Activated CD8-positive, alpha-beta memory T cell treated with anti-CD3 and anti-CD28 coated beads, Interleukin-2, amount 10 ng/mL, durations not matched to agents 7 days and 5 days (primary cell): ENCODE measurements around the gene OTUB2. TPM values are rescaled to one million over a fixed set of nuclear protein-coding genes. Genes with fewer than 3 reads are reported as not detected.
A peak's percentile ranks its signal among the peaks of the same experiment; 100 is the strongest.

ENCODE experiments used
- ATAC-seq: fragments of 150-1000 bp; cut with Tn5 transposase; one replicate; pipeline ENCODE4 v1.10.0; 2021; ENCODE audit warnings: moderate library complexity
- CTCF ChIA-PET: fragments of 350-600 bp; sonication (Branson Sonifier 250); formaldehyde crosslinking; loops from one replicate; lab custom pipeline; 2021; ENCODE audit warnings: antibody characterized with exemption; lab: Charles Lee
- DNase-seq: peaks from one replicate; pipeline ENCODE4 v3.0.0-alpha.2; 2020
- H3K27ac Mint-ChIP-seq: one replicate; pipeline ENCODE4 v1.8.0; 2021; ENCODE audit warnings: mild to moderate bottlenecking, mixed read lengths
- H3K27me3 Mint-ChIP-seq: one replicate; pipeline ENCODE4 v1.8.0; 2021; ENCODE audit warnings: mixed read lengths
- H3K36me3 Mint-ChIP-seq: one replicate; pipeline ENCODE4 v1.8.0; 2021; ENCODE audit warnings: mild to moderate bottlenecking, mixed read lengths
- H3K4me1 Mint-ChIP-seq: one replicate; pipeline ENCODE4 v1.8.0; 2021; ENCODE audit warnings: mixed read lengths
- H3K4me3 Mint-ChIP-seq: one replicate; pipeline ENCODE4 v1.8.0; 2021; ENCODE audit warnings: mild to moderate bottlenecking, moderate library complexity, mixed read lengths
- H3K9me3 Mint-ChIP-seq: one replicate; pipeline ENCODE4 v1.8.0; 2022; ENCODE audit warnings: low read depth, mixed read lengths
- total RNA-seq, 2 experiments: library from RNA; stranded (reverse); gene quantifications; one replicate each; pipeline ENCODE4 v1.2.3, GENCODE V29; 2021

Gene OTUB2
- total RNA-seq, 2 experiments from 2014 or later = 3.4 to 4.2 TPM

- DNase-seq (no peak), ATAC-seq (no peak)
- Mint-ChIP-seq H3K4me1 (peaks cover 5% of the 10 kb centered on the region), H3K27me3 (no peaks in the 10 kb centered on the region), H3K27ac (no peak overlapping the region), H3K36me3 (no peaks in the 10 kb centered on the region), H3K4me3 (no peak overlapping the region), H3K9me3 (no peaks in the 10 kb centered on the region)
- CTCF ChIA-PET = interaction anchor here (0.9 to 8.3 kb wide), 5 partner anchors 10 to 102 kb away, joined by 3 to 150 read pairs (median 6); no protein-coding TSS in a partner anchor
Measured at GRCh38 chr14:94038921-94039629, 12.9 kb downstream of the OTUB2 start.

- CTCF ChIA-PET = interaction anchor here (1.3 to 8.3 kb wide), 2 partner anchors 92 to 97 kb away, joined by 3 to 150 read pairs; no protein-coding TSS in a partner anchor
- no peaks in the 10 kb centered on the region for H3K27me3 Mint-ChIP-seq
- peaks cover 5% of the 10 kb centered on the region for H3K4me1 Mint-ChIP-seq
- ATAC-seq (no peak), DNase-seq (no peak)
- H3K4me3 Mint-ChIP-seq = no peak overlapping the region
- no peaks in the 10 kb centered on the region for H3K36me3 Mint-ChIP-seq
- H3K9me3 Mint-ChIP-seq = no peaks in the 10 kb centered on the region
- H3K27ac Mint-ChIP-seq = no peak overlapping the region
Measured at GRCh38 chr14:94040247-94040646, 14.1 kb downstream of the OTUB2 start.

- ATAC-seq (no peak), DNase-seq (no peak)
- H3K4me1 Mint-ChIP-seq = peaks cover 9% of the 10 kb centered on the region
- H3K27me3 Mint-ChIP-seq = no peaks in the 10 kb centered on the region
- no peaks in the 10 kb centered on the region for H3K36me3 Mint-ChIP-seq
- H3K27ac Mint-ChIP-seq = no peak overlapping the region
- CTCF ChIA-PET = no interaction called here
- H3K4me3 Mint-ChIP-seq = no peak overlapping the region
- H3K9me3 Mint-ChIP-seq = no peaks in the 10 kb centered on the region
Measured at GRCh38 chr14:94040796-94041195, 14.7 kb downstream of the OTUB2 start.

- Mint-ChIP-seq H3K27me3 (no peaks in the 10 kb centered on the region), H3K36me3 (no peaks in the 10 kb centered on the region), H3K27ac (no peak overlapping the region), H3K9me3 (no peaks in the 10 kb centered on the region), H3K4me3 (no peak overlapping the region), H3K4me1 (peaks cover 5% of the 10 kb centered on the region)
- CTCF ChIA-PET = interaction anchor here (0.9 to 1.1 kb wide), 3 partner anchors 95 to 139 kb away, joined by 3 to 4 read pairs (median 4); no protein-coding TSS in a partner anchor
- DNase-seq (no peak), ATAC-seq (no peak)
Measured at GRCh38 chr14:94041551-94042346, 15.6 kb downstream of the OTUB2 start.

GRCh38 chr14:94042433-94043091, 16.4 kb downstream of the OTUB2 start:
- ATAC-seq (no peak), DNase-seq (no peak)
- Mint-ChIP-seq H3K36me3 (no peaks in the 10 kb centered on the region), H3K4me3 (no peak overlapping the region), H3K27me3 (no peaks in the 10 kb centered on the region), H3K4me1 (peaks cover 4% of the 10 kb centered on the region), H3K27ac (no peak overlapping the region), H3K9me3 (no peaks in the 10 kb centered on the region)
- CTCF ChIA-PET = interaction anchor here (0.9 to 2.9 kb wide), 4 partner anchors 90 to 138 kb away, joined by 3 to 7 read pairs (median 4); no protein-coding TSS in a partner anchor

GRCh38 chr14:94043111-94043755, 17.1 kb downstream of the OTUB2 start:
- peaks cover 4% of the 10 kb centered on the region for H3K4me1 Mint-ChIP-seq
- no peak overlapping the region for H3K4me3 Mint-ChIP-seq
- CTCF ChIA-PET = interaction anchor here (1.4 to 2.9 kb wide), 2 partner anchors 90 to 104 kb away, joined by 3 to 7 read pairs; no protein-coding TSS in a partner anchor
- peak overlapping the region; percentile 41 for H3K27ac Mint-ChIP-seq
- no peaks in the 10 kb centered on the region for H3K9me3 Mint-ChIP-seq
- H3K36me3 Mint-ChIP-seq = peaks cover under 1% of the 10 kb centered on the region
- no peaks in the 10 kb centered on the region for H3K27me3 Mint-ChIP-seq
- ATAC-seq = no peak
- DNase-seq = no peak

GRCh38 chr14:94043756-94044475, 17.8 kb downstream of the OTUB2 start:
- Mint-ChIP-seq H3K9me3 (no peaks in the 10 kb centered on the region), H3K4me3 (no peak overlapping the region), H3K36me3 (peaks cover 3% of the 10 kb centered on the region), H3K4me1 (peaks cover 4% of the 10 kb centered on the region), H3K27me3 (no peaks in the 10 kb centered on the region), H3K27ac (no peak overlapping the region)
- ATAC-seq (no peak), DNase-seq (no peak)
- CTCF ChIA-PET = interaction anchor here (1.0 to 2.9 kb wide), 3 partner anchors 89 to 104 kb away, joined by 3 to 7 read pairs (median 3); no protein-coding TSS in a partner anchor

GRCh38 chr14:94044476-94045091, 18.4 kb downstream of the OTUB2 start:
- CTCF ChIA-PET = interaction anchor here (0.9 to 2.9 kb wide), 3 partner anchors 37 to 105 kb away, joined by 3 to 7 read pairs (median 4); partner anchors contain the start of genes DDX24 and IFI27L1
- Mint-ChIP-seq H3K27ac (no peak overlapping the region), H3K4me1 (peaks cover 4% of the 10 kb centered on the region), H3K27me3 (no peaks in the 10 kb centered on the region), H3K36me3 (peaks cover 3% of the 10 kb centered on the region), H3K9me3 (no peaks in the 10 kb centered on the region), H3K4me3 (no peak overlapping the region)
- DNase-seq = no peak
- no peak for ATAC-seq

- Mint-ChIP-seq H3K4me3 (no peak overlapping the region), H3K27me3 (no peaks in the 10 kb centered on the region), H3K27ac (peak overlapping the region; percentile 20), H3K9me3 (no peaks in the 10 kb centered on the region), H3K4me1 (peaks cover 4% of the 10 kb centered on the region), H3K36me3 (peaks cover 8% of the 10 kb centered on the region)
- CTCF ChIA-PET = interaction anchor here (0.9 to 2.9 kb wide), 3 partner anchors 9 to 106 kb away, joined by 4 to 10 read pairs (median 7); partner anchors contain the start of genes DDX24 and IFI27L1
- ATAC-seq (no peak), DNase-seq (no peak)
Measured at GRCh38 chr14:94045101-94045500, 19.0 kb downstream of the OTUB2 start.

GRCh38 chr14:94045563-94046345, 19.6 kb downstream of the OTUB2 start:
- no peaks in the 10 kb centered on the region for H3K27me3 Mint-ChIP-seq
- H3K27ac Mint-ChIP-seq = no peak overlapping the region
- H3K4me3 Mint-ChIP-seq = no peak overlapping the region
- peaks cover 4% of the 10 kb centered on the region for H3K4me1 Mint-ChIP-seq
- no peaks in the 10 kb centered on the region for H3K9me3 Mint-ChIP-seq
- CTCF ChIA-PET = interaction anchor here (0.9 to 2.9 kb wide), 4 partner anchors 9 to 106 kb away, joined by 4 to 10 read pairs (median 6); partner anchors contain the start of genes DDX24 and IFI27L1
- ATAC-seq (no peak), DNase-seq (no peak)
- H3K36me3 Mint-ChIP-seq = peaks cover 13% of the 10 kb centered on the region

GRCh38 chr14:94046696-94047250, 20.6 kb downstream of the OTUB2 start:
- ATAC-seq = no peak
- CTCF ChIA-PET = interaction anchor here (1.3 to 2.0 kb wide), 2 partner anchors 10 to 90 kb away, joined by 4 to 10 read pairs; no protein-coding TSS in a partner anchor
- Mint-ChIP-seq H3K27ac (no peak overlapping the region), H3K36me3 (peaks cover 19% of the 10 kb centered on the region), H3K27me3 (no peaks in the 10 kb centered on the region), H3K9me3 (no peaks in the 10 kb centered on the region), H3K4me1 (peaks cover 4% of the 10 kb centered on the region), H3K4me3 (no peak overlapping the region)
- DNase-seq = no peak
